Lower leg skin (tissue), 3 donors: ENCODE data around the gene TLX1.
"Not testable (repeated sequence)": the region's sequence is repeated elsewhere in the genome, so short reads cannot be mapped to it uniquely, and the experiment has no call there.

Experiments
- POLR2A ChIP-seq, 2 donors: fragments of 450-650 bp; IDR thresholded peaks; one replicate each; pipeline ENCODE4 v1.6.1; 2016 to 2017; ENCODE audit warnings: antibody characterized with exemption in 2 of 2, mild to moderate bottlenecking in 1 of 2, moderate library complexity in 1 of 2
- TF ChIP-seq, protein P1 (sequence below), 3 donors: fragments of 450-650 bp; IDR thresholded peaks; one replicate each; pipeline ENCODE4 v1.5.1; 2016; ENCODE audit warnings: antibody characterized with exemption in 3 of 3, mild to moderate bottlenecking in 3 of 3, moderate library complexity in 2 of 3

DNA sequence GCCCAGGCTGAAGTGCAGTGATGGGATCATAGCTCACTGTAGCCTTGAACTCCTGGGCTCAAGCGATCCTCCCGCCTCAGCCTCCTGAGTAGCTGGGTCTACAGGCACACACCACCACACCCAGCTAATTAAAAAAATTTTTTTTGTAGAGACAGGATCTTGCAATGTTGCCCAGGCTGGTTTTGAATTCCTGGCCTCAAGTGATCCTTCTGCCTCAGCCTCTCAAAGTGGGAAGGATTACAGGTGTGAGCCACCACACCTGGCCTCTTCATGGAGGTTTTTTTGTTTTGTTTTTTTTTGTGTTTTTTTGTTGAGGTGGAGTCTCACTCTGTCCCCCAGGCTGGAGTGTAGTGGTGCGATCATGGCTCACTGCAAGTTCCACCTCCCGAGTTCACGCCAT is 23.4 kb downstream of the TLX1 start:
- TF ChIP-seq, protein P1, sequence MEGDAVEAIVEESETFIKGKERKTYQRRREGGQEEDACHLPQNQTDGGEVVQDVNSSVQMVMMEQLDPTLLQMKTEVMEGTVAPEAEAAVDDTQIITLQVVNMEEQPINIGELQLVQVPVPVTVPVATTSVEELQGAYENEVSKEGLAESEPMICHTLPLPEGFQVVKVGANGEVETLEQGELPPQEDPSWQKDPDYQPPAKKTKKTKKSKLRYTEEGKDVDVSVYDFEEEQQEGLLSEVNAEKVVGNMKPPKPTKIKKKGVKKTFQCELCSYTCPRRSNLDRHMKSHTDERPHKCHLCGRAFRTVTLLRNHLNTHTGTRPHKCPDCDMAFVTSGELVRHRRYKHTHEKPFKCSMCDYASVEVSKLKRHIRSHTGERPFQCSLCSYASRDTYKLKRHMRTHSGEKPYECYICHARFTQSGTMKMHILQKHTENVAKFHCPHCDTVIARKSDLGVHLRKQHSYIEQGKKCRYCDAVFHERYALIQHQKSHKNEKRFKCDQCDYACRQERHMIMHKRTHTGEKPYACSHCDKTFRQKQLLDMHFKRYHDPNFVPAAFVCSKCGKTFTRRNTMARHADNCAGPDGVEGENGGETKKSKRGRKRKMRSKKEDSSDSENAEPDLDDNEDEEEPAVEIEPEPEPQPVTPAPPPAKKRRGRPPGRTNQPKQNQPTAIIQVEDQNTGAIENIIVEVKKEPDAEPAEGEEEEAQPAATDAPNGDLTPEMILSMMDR (IDR thresholded peaks at IDR 0.05), result not testable (repeated sequence)
- not testable (repeated sequence) for TF ChIP-seq POLR2A (IDR thresholded peaks at IDR 0.05)
